ENCODE data around the gene STMN3.

DNA sequence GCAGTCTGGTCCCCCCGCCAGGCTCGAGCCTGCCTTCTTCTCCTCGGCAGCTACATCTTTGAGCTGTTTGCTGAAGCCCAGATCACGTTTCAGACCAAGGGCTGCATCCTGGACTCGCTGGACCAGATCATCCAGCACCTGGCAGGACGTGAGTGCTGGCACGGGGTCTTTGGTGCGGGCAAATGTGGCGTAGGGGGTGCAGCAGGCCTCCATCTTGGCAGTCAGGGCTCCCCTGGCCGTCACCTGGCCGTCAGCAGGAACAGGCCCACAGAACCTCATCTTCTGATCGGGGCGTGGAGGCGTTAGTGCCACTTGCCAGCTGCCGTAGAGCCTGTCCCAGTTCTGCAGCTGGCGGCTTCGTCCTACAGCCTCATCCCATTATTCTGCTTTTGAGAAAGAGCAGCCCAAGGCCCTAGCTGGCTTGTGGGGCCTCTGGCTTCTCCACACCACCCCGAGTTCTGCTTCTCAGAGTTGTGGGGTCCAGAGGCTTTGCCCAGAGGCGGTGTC is 26.6 kb upstream of the STMN3 start:
- TF ChIP-seq POLR2AphosphoS5 (IDR thresholded peaks at IDR 0.05; ENCODE audit: borderline replicate concordance, low read depth, low read length) = no peak
- no peak for TF ChIP-seq EZH2 (IDR thresholded peaks at IDR 0.05)
- no peak for TF ChIP-seq FOXP2 (optimal IDR thresholded peaks at IDR 0.05; ENCODE audit: control extremely low read depth, extremely low read length, insufficient read depth)

Data from SK-N-MC (cell line).